Fibroblast of lung (primary cell): Measurements from ENCODE around the gene LAMC3. TPM values are rescaled to one million over a fixed set of nuclear protein-coding genes. Genes with fewer than 3 reads are reported as not detected.

Experiments used
- DNase-seq, 2 donors: peaks; one replicate each; pipeline versions ENCODE4 v3.0.0 to v3.0.0-alpha.2; 2010; ENCODE audit warnings: low read depth in 2 of 2
- H2AFZ ChIP-seq: 2 replicates; pipeline ENCODE4 v1.5.1; 2012; ENCODE audit warnings: low read length, control low read depth, inconsistent platforms
- H3K27ac ChIP-seq: 2 replicates; pipeline ENCODE4 v1.5.1; 2011; ENCODE audit warnings: low read length, control low read depth; ENCODE audit not compliant: insufficient read depth
- H3K27me3 ChIP-seq: 2 replicates; pipeline ENCODE4 v1.5.1; 2011; ENCODE audit warnings: mild to moderate bottlenecking, low read length; ENCODE audit not compliant: control insufficient read depth, insufficient read depth
- H3K36me3 ChIP-seq: 2 replicates; pipeline ENCODE4 v1.5.1; 2011; ENCODE audit warnings: low read length; ENCODE audit not compliant: control insufficient read depth, insufficient read depth
- H3K4me1 ChIP-seq: 2 replicates; pipeline ENCODE4 v1.5.1; 2011; ENCODE audit warnings: low read length; ENCODE audit not compliant: control insufficient read depth, insufficient read depth; ENCODE audit errors: extremely low read depth
- H3K4me2 ChIP-seq: 2 replicates; pipeline ENCODE4 v1.5.1; 2011; ENCODE audit warnings: low read length, control low read depth; ENCODE audit not compliant: insufficient read depth; ENCODE audit errors: extremely low read depth
- H3K4me3 ChIP-seq, 4 experiments: fragments of 200-600 bp in 1 of 4; sonication (generic) in 1 of 4; replicated peaks in 1 of 4; 2 replicates each; pipeline ENCODE4 v1.5.1; 2011 to 2016; ENCODE audit warnings: low read length in 4 of 4, low read depth in 3 of 4, mild to moderate bottlenecking in 3 of 4, control low read depth in 2 of 4, inconsistent platforms in 1 of 4, mixed read lengths in 1 of 4; ENCODE audit not compliant: insufficient read depth in 1 of 4; ENCODE audit errors: control extremely low read depth in 1 of 4
- H3K79me2 ChIP-seq: 2 replicates; pipeline ENCODE4 v1.5.1; 2012; ENCODE audit warnings: mild to moderate bottlenecking, low read length, inconsistent platforms; ENCODE audit not compliant: control insufficient read depth, insufficient read depth
- H3K9ac ChIP-seq: 2 replicates; pipeline ENCODE4 v1.5.1; 2011; ENCODE audit warnings: mild to moderate bottlenecking, low read length, control low read depth; ENCODE audit not compliant: insufficient read depth
- H3K9me3 ChIP-seq: 2 replicates; pipeline ENCODE4 v1.5.1; 2012; ENCODE audit warnings: low read depth, low read length; ENCODE audit not compliant: control insufficient read depth, insufficient read depth
- H4K20me1 ChIP-seq: 2 replicates; pipeline ENCODE4 v1.5.1; 2011; ENCODE audit warnings: low read length; ENCODE audit not compliant: control insufficient read depth, insufficient read depth; ENCODE audit errors: extremely low read depth
- CTCF ChIP-seq, 2 donors: IDR thresholded peaks in 1 of 2; conservative IDR thresholded peaks in 1 of 2; 1 replicate in 1 of 2; 2 replicates in 1 of 2; pipeline ENCODE4 v1.5.1; 2011 to 2012; ENCODE audit warnings: low read length in 2 of 2, control low read depth in 1 of 2, inconsistent platforms in 1 of 2, low read depth in 1 of 2, mild to moderate bottlenecking in 1 of 2
- EZH2 ChIP-seq: IDR thresholded peaks from 2 replicates; pipeline ENCODE4 v1.5.1; 2012; ENCODE audit warnings: low read length, control low read depth, mild to moderate bottlenecking; ENCODE audit errors: missing control alignments
- polyA plus RNA-seq, 2 donors: library from polyadenylated mRNA; depleted of rRNA in 1 of 2; stranded (reverse) in 1 of 2; unstranded in 1 of 2; fragments of >200 nt; gene quantifications; 2 replicates each; pipeline ENCODE4 v1.2.1, GENCODE V29; 2011 to 2012; ENCODE audit warnings: missing spikeins in 1 of 2
- total RNA-seq: library from RNA; depleted of rRNA; stranded (reverse); fragments of >200 nt; gene quantifications from 2 replicates; pipeline ENCODE4 v1.2.1, GENCODE V29; 2014

Gene LAMC3
- total and polyA plus RNA-seq, 2 donors (not counting 1 experiment from before 2014, with no cell fraction given) = 0.17 to 1.4 TPM

GRCh38 chr9:131138676-131139075 lies 129.7 kb downstream of the LAMC3 start:
- no peak for DNase-seq
- no peaks in the 10 kb centered on the region for H4K20me1 ChIP-seq
- no peak overlapping the region for H2AFZ ChIP-seq
- H3K4me1 ChIP-seq = no peaks in the 10 kb centered on the region
- no peak overlapping the region for H3K4me3 ChIP-seq
- H3K27ac ChIP-seq = no peak overlapping the region
- peaks cover 14% of the 10 kb centered on the region for H3K36me3 ChIP-seq
- H3K79me2 ChIP-seq = no peaks in the 10 kb centered on the region
- H3K9me3 ChIP-seq = no peaks in the 10 kb centered on the region
- TF ChIP-seq EZH2 (no peak), CTCF (conservative IDR thresholded peaks at IDR 0.05 in 1 of 2, IDR thresholded peaks at IDR 0.05 in 1 of 2; ENCODE audit: low read depth in 1 of 2, low read length in 2 of 2) (no peak)
- H3K4me2 ChIP-seq = no peak overlapping the region
- H3K27me3 ChIP-seq = no peaks in the 10 kb centered on the region
- no peak overlapping the region for H3K9ac ChIP-seq

- H3K36me3 ChIP-seq = peaks cover 14% of the 10 kb centered on the region
- no peaks in the 10 kb centered on the region for H3K4me1 ChIP-seq
- no peaks in the 10 kb centered on the region for H3K9me3 ChIP-seq
- TF ChIP-seq EZH2 (no peak), CTCF (conservative IDR thresholded peaks at IDR 0.05 in 1 of 2, IDR thresholded peaks at IDR 0.05 in 1 of 2; ENCODE audit: low read depth in 1 of 2, low read length in 2 of 2) (no peak)
- no peak overlapping the region for H3K4me3 ChIP-seq
- no peak for DNase-seq
- no peak overlapping the region for H3K9ac ChIP-seq
- H3K27ac ChIP-seq = no peak overlapping the region
- H3K27me3 ChIP-seq = no peaks in the 10 kb centered on the region
- H3K79me2 ChIP-seq = no peaks in the 10 kb centered on the region
- H4K20me1 ChIP-seq = no peaks in the 10 kb centered on the region
- H2AFZ ChIP-seq = no peak overlapping the region
- H3K4me2 ChIP-seq = no peak overlapping the region
Measured at GRCh38 chr9:131140112-131140511, 131.1 kb downstream of the LAMC3 start.

GRCh38 chr9:131140550-131140949 lies 131.6 kb downstream of the LAMC3 start:
- H2AFZ ChIP-seq = no peak overlapping the region
- no peaks in the 10 kb centered on the region for H3K79me2 ChIP-seq
- H4K20me1 ChIP-seq = no peaks in the 10 kb centered on the region
- no peaks in the 10 kb centered on the region for H3K27me3 ChIP-seq
- H3K36me3 ChIP-seq = peaks cover 14% of the 10 kb centered on the region
- no peaks in the 10 kb centered on the region for H3K4me1 ChIP-seq
- H3K27ac ChIP-seq = no peak overlapping the region
- DNase-seq = no peak
- H3K9ac ChIP-seq = no peak overlapping the region
- TF ChIP-seq EZH2 (no peak), CTCF (conservative IDR thresholded peaks at IDR 0.05 in 1 of 2, IDR thresholded peaks at IDR 0.05 in 1 of 2; ENCODE audit: low read depth in 1 of 2, low read length in 2 of 2) (no peak)
- H3K4me3 ChIP-seq = no peak overlapping the region
- no peak overlapping the region for H3K4me2 ChIP-seq
- no peaks in the 10 kb centered on the region for H3K9me3 ChIP-seq
